Upper lobe of left lung (tissue), 4 donors: ENCODE data around the gene DISC1.

Experiments used
- POLR2A ChIP-seq, 4 donors: fragments of 450-650 bp; IDR thresholded peaks; one replicate each; pipeline ENCODE4 v1.5.1; 2016 to 2017; ENCODE audit warnings: antibody characterized with exemption in 4 of 4, mild to moderate bottlenecking in 2 of 4
- TF ChIP-seq, protein P1 (sequence below), 6 experiments: fragments of 450-650 bp in 4 of 6; fragments of 200-600 bp in 2 of 6; sonication (generic) in 2 of 6; IDR thresholded peaks; one replicate each; pipeline ENCODE4 v1.5.1; 2016 to 2019; ENCODE audit warnings: antibody characterized with exemption in 6 of 6

- TF ChIP-seq, protein P1, sequence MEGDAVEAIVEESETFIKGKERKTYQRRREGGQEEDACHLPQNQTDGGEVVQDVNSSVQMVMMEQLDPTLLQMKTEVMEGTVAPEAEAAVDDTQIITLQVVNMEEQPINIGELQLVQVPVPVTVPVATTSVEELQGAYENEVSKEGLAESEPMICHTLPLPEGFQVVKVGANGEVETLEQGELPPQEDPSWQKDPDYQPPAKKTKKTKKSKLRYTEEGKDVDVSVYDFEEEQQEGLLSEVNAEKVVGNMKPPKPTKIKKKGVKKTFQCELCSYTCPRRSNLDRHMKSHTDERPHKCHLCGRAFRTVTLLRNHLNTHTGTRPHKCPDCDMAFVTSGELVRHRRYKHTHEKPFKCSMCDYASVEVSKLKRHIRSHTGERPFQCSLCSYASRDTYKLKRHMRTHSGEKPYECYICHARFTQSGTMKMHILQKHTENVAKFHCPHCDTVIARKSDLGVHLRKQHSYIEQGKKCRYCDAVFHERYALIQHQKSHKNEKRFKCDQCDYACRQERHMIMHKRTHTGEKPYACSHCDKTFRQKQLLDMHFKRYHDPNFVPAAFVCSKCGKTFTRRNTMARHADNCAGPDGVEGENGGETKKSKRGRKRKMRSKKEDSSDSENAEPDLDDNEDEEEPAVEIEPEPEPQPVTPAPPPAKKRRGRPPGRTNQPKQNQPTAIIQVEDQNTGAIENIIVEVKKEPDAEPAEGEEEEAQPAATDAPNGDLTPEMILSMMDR (IDR thresholded peaks at IDR 0.05), result no peak
- no peak for TF ChIP-seq POLR2A (IDR thresholded peaks at IDR 0.05)
These were observed 357.1 kb downstream of the DISC1 start for GRCh38 chr1:231983588-231984193.
